WTC11 (cell line): Measurements from ENCODE around the gene AP5Z1. TPM values are rescaled to one million over a fixed set of nuclear protein-coding genes. Genes with fewer than 3 reads are reported as not detected.

Source experiments
- AR ChIP-seq: fragments of 250-450 bp; sonication (Bioruptor Pico); IDR thresholded peaks from 2 replicates; pipeline ENCODE4 v1.9.0; 2021; ENCODE audit warnings: mild to moderate bottlenecking
- ARID4B ChIP-seq: sonication (generic); formaldehyde crosslinking; IDR thresholded peaks from 2 replicates; pipeline ENCODE4 v1.8.0; 2023; ENCODE audit warnings: missing genetic modification reagents, mild to moderate bottlenecking, borderline replicate concordance
- ATF1 ChIP-seq: sonication (generic); formaldehyde crosslinking; IDR thresholded peaks from 2 replicates; pipeline ENCODE4 v1.8.1; 2023; ENCODE audit warnings: mild to moderate bottlenecking, moderate library complexity, missing genetic modification reagents
- ATF2 ChIP-seq: sonication (generic); formaldehyde crosslinking; IDR thresholded peaks from 2 replicates; pipeline ENCODE4 v1.8.1; 2022; ENCODE audit warnings: low read depth, missing genetic modification reagents, borderline replicate concordance
- ATF6 ChIP-seq: sonication (generic); formaldehyde crosslinking; IDR thresholded peaks from 2 replicates; pipeline ENCODE4 v1.8.1; 2023; ENCODE audit warnings: mild to moderate bottlenecking, missing genetic modification reagents
- CDX4 ChIP-seq: fragments of 250-450 bp; sonication (Bioruptor Pico); IDR thresholded peaks from 2 replicates; pipeline ENCODE4 v1.9.0; 2021; ENCODE audit warnings: moderate library complexity, mild to moderate bottlenecking, inconsistent platforms, borderline replicate concordance
- CREB1 ChIP-seq: sonication (generic); formaldehyde crosslinking; IDR thresholded peaks from 2 replicates; pipeline ENCODE4 v1.8.0; 2023; ENCODE audit warnings: mild to moderate bottlenecking, missing genetic modification reagents
- CREM ChIP-seq: sonication (generic); formaldehyde crosslinking; IDR thresholded peaks from 2 replicates; pipeline ENCODE4 v1.8.1; 2022; ENCODE audit warnings: mild to moderate bottlenecking, missing genetic modification reagents, moderate library complexity
- CTCF ChIP-seq: fragments of 200-600 bp; IDR thresholded peaks from 2 replicates; pipeline ENCODE4 v1.8.0; 2022; ENCODE audit warnings: antibody characterized with exemption
- ELF4 ChIP-seq: sonication (generic); formaldehyde crosslinking; IDR thresholded peaks from 2 replicates; pipeline ENCODE4 v1.8.1; 2022; ENCODE audit warnings: low read depth, mild to moderate bottlenecking, moderate library complexity, missing genetic modification reagents
- FOXK1 ChIP-seq: sonication (generic); formaldehyde crosslinking; IDR thresholded peaks from 2 replicates; pipeline ENCODE4 v1.8.0; 2022; ENCODE audit warnings: mild to moderate bottlenecking, moderate library complexity, missing genetic modification reagents
- FOXP1 ChIP-seq: sonication (generic); formaldehyde crosslinking; IDR thresholded peaks from 2 replicates; pipeline ENCODE4 v1.8.0; 2022; ENCODE audit warnings: missing genetic modification reagents, mild to moderate bottlenecking, moderate library complexity, borderline replicate concordance
- GTF2I ChIP-seq: fragments of 250-450 bp; sonication (Bioruptor Pico); conservative IDR thresholded peaks from 2 replicates; pipeline ENCODE4 v1.4.0; 2021; ENCODE audit warnings: mild to moderate bottlenecking
- HMGXB4 ChIP-seq: sonication (generic); formaldehyde crosslinking; IDR thresholded peaks from 2 replicates; pipeline ENCODE4 v1.8.1; 2023; ENCODE audit warnings: mild to moderate bottlenecking, moderate library complexity, missing genetic modification reagents
- IRF2 ChIP-seq: sonication (generic); formaldehyde crosslinking; IDR thresholded peaks from 2 replicates; pipeline ENCODE4 v1.8.0; 2022; ENCODE audit warnings: low read depth, missing genetic modification reagents, borderline replicate concordance
- MAX ChIP-seq: sonication (generic); formaldehyde crosslinking; IDR thresholded peaks from 2 replicates; pipeline ENCODE4 v1.8.0; 2022; ENCODE audit warnings: mild to moderate bottlenecking, missing genetic modification reagents
- MLX ChIP-seq: sonication (generic); formaldehyde crosslinking; IDR thresholded peaks from 2 replicates; pipeline ENCODE4 v1.8.1; 2023; ENCODE audit warnings: mild to moderate bottlenecking, missing genetic modification reagents, moderate library complexity
- NFATC4 ChIP-seq: fragments of 250-450 bp; sonication (Bioruptor Pico); IDR thresholded peaks from 2 replicates; pipeline ENCODE4 v1.9.0; 2021; ENCODE audit warnings: mild to moderate bottlenecking
- SMAD4 ChIP-seq: sonication (generic); formaldehyde crosslinking; IDR thresholded peaks from 2 replicates; pipeline ENCODE4 v1.8.0; 2022; ENCODE audit warnings: mild to moderate bottlenecking, missing genetic modification reagents
- TP53 ChIP-seq: sonication (generic); formaldehyde crosslinking; IDR thresholded peaks from 2 replicates; pipeline ENCODE4 v1.8.1; 2023; ENCODE audit warnings: mild to moderate bottlenecking, missing genetic modification reagents
- USF1 ChIP-seq: sonication (generic); formaldehyde crosslinking; IDR thresholded peaks from 2 replicates; pipeline ENCODE4 v1.8.0; 2022; ENCODE audit warnings: mild to moderate bottlenecking, missing genetic modification reagents
- total RNA-seq: library from RNA; stranded (reverse); gene quantifications from 3 replicates; pipeline ENCODE4 v1.2.3, GENCODE V29; 2021

Gene AP5Z1
- total RNA-seq, 1 experiment from 2014 or later = 29.4 TPM

- no peak; the same call in 1 of the 2 replicates for TF ChIP-seq ARID4B
- TF ChIP-seq GTF2I (CRISPR knock-in tag) = no peak
- TF ChIP-seq ATF2 (CRISPR knock-in tag) = no peak
- TF ChIP-seq FOXP1 (CRISPR knock-in tag) = peak; percentile 52; the same call in 1 of the 2 replicates
- TF ChIP-seq NFATC4 (CRISPR knock-in tag) = no peak
- no peak for TF ChIP-seq SMAD4 (CRISPR knock-in tag)
- TF ChIP-seq MAX (CRISPR knock-in tag) = peak; percentile 85
- TF ChIP-seq MLX = no peak
- 0 out of 2 replicates have a peak, but pooled peaks have one; percentile 30 for TF ChIP-seq USF1
- no peak for TF ChIP-seq ELF4 (CRISPR knock-in tag)
- TF ChIP-seq AR = no peak
- TF ChIP-seq CTCF = no peak; the same call in 1 of the 2 replicates
- TF ChIP-seq FOXK1 = 0 out of 2 replicates have a peak, but pooled peaks have one; percentile 61
- TF ChIP-seq ATF1 (CRISPR knock-in tag) = no peak
- TF ChIP-seq CREM (CRISPR knock-in tag) = 0 out of 2 replicates have a peak, but pooled peaks have one; percentile 15
- peak; percentile 57; the same call in 1 of the 2 replicates for TF ChIP-seq HMGXB4 (CRISPR knock-in tag)
- TF ChIP-seq CDX4 (CRISPR knock-in tag) = no peak
- TF ChIP-seq TP53 (CRISPR knock-in tag) = 0 out of 2 replicates have a peak, but pooled peaks have one; percentile 16
- peak; percentile 48; the same call in 1 of the 2 replicates for TF ChIP-seq CREB1 (CRISPR knock-in tag)
- no peak for TF ChIP-seq ATF6
- no peak for TF ChIP-seq IRF2 (CRISPR knock-in tag)
Measured at GRCh38 chr7:4792537-4793126, 17.2 kb downstream of the AP5Z1 start (continued).
